Fibroblast of lung (primary cell): Measurements from ENCODE around the gene EXD1.
"Not testable (repeated sequence)": the region's sequence is repeated elsewhere in the genome, so short reads cannot be mapped to it uniquely, and the experiment has no call there.

Source experiments
- EZH2 ChIP-seq: IDR thresholded peaks from 2 replicates; pipeline ENCODE4 v1.5.1; 2012; ENCODE audit warnings: low read length, control low read depth, mild to moderate bottlenecking; ENCODE audit errors: missing control alignments
- TF ChIP-seq, protein P1 (sequence below), 2 donors: IDR thresholded peaks in 1 of 2; conservative IDR thresholded peaks in 1 of 2; 1 replicate in 1 of 2; 2 replicates in 1 of 2; pipeline ENCODE4 v1.5.1; 2011 to 2012; ENCODE audit warnings: low read length in 2 of 2, control low read depth in 1 of 2, inconsistent platforms in 1 of 2, low read depth in 1 of 2, mild to moderate bottlenecking in 1 of 2

DNA sequence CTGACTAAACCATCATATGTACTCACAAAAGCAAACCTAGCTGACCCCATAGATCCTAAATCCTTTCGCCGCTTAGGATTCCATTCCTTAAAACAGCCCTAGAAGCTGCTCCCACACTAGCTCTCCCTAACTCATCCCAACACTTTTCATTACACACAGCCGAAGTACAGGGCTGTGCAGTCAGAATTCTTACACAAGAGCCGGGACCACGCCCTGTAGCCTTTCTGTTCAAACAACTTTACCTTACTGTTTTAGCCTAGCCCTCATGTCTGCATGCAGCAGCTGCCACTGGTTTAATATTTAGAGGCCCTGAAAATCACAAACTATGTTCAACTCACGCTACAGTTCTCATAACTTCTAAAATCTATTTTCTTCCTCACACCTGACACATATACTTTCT is 95.0 kb downstream of the EXD1 start:
- TF ChIP-seq, protein P1, sequence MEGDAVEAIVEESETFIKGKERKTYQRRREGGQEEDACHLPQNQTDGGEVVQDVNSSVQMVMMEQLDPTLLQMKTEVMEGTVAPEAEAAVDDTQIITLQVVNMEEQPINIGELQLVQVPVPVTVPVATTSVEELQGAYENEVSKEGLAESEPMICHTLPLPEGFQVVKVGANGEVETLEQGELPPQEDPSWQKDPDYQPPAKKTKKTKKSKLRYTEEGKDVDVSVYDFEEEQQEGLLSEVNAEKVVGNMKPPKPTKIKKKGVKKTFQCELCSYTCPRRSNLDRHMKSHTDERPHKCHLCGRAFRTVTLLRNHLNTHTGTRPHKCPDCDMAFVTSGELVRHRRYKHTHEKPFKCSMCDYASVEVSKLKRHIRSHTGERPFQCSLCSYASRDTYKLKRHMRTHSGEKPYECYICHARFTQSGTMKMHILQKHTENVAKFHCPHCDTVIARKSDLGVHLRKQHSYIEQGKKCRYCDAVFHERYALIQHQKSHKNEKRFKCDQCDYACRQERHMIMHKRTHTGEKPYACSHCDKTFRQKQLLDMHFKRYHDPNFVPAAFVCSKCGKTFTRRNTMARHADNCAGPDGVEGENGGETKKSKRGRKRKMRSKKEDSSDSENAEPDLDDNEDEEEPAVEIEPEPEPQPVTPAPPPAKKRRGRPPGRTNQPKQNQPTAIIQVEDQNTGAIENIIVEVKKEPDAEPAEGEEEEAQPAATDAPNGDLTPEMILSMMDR (conservative IDR thresholded peaks at IDR 0.05 in 1 of 2, IDR thresholded peaks at IDR 0.05 in 1 of 2; ENCODE audit: low read depth in 1 of 2, low read length in 2 of 2), result not testable (repeated sequence)
- not testable (repeated sequence) for TF ChIP-seq EZH2
